Heart left ventricle (tissue), 13 donors: ENCODE results near the gene DPYSL3.

Experiments
- CTCF ChIP-seq, 12 donors: fragments of 200-600 bp; sonication (generic) in 4 of 12; IDR thresholded peaks; one replicate each; pipeline versions ENCODE4 v1.5.0 to v1.8.0; 2018 to 2022; ENCODE audit warnings: antibody characterized with exemption in 12 of 12, mild to moderate bottlenecking in 5 of 12
- POLR2A ChIP-seq, 2 donors: fragments of 450-650 bp; IDR thresholded peaks; one replicate each; pipeline ENCODE4 v1.6.1; 2017; ENCODE audit warnings: antibody characterized with exemption in 2 of 2, mild to moderate bottlenecking in 2 of 2, moderate library complexity in 2 of 2
- donor health status: ischemic (EF 13 %, LVEDD 7.1; RV severe dilation, severe dysfunction).
- donor health status: DM: no; HTN: yes; CAD: no.
- donor health status: DM: no; HTN: no; CAD: no.
- donor health status: ischemic (EF 25% LVEDD 6.9; RV normal size, moderate dysfunction).
- donor health status: ischemic (EF 25% LVEDD 5.7; RV mildly dilated, moderate dysfunction).
- donor health status: ischemic (EF 35%, LVEDD 5.7; RV mildly dilated, moderate dysfunction).
- donor health status: nonischemic (EF 11% LVEDD 7.7; RV severe dilation, severe dysfunction).
- donor health status: DM: yes; HTN: yes; CAD: no.
- donor health status: PGD.
- donor health status: ischemic (EF 29% LVEDD 5.4; RV normal size, mild dysfunction).
- donor health status: nonischemic (EF 23%, LVEDD 6.1; RV moderate dilation, normal function).

GRCh38 chr5:147465747-147466146 is 44.1 kb downstream of the DPYSL3 start:
- TF ChIP-seq CTCF (IDR thresholded peaks at IDR 0.05), result no peak
- TF ChIP-seq POLR2A (IDR thresholded peaks at IDR 0.05), result no peak
